Activated CD8-positive, alpha-beta memory T cell treated with anti-CD3 and anti-CD28 coated beads, Interleukin-2, amount 10 ng/mL, durations not matched to agents 7 days and 5 days (primary cell): ENCODE data around the gene METTL1. TPM values are rescaled to one million over a fixed set of nuclear protein-coding genes. Genes with fewer than 3 reads are reported as not detected.

Experiments
- ATAC-seq: fragments of 150-1000 bp; cut with Tn5 transposase; one replicate; pipeline ENCODE4 v1.10.0; 2021; ENCODE audit warnings: moderate library complexity
- CTCF ChIA-PET: fragments of 350-600 bp; sonication (Branson Sonifier 250); formaldehyde crosslinking; loops from one replicate; lab custom pipeline; 2021; ENCODE audit warnings: antibody characterized with exemption; lab: Charles Lee
- DNase-seq: peaks from one replicate; pipeline ENCODE4 v3.0.0-alpha.2; 2020
- H3K27ac Mint-ChIP-seq: one replicate; pipeline ENCODE4 v1.8.0; 2021; ENCODE audit warnings: mild to moderate bottlenecking, mixed read lengths
- H3K27me3 Mint-ChIP-seq: one replicate; pipeline ENCODE4 v1.8.0; 2021; ENCODE audit warnings: mixed read lengths
- H3K36me3 Mint-ChIP-seq: one replicate; pipeline ENCODE4 v1.8.0; 2021; ENCODE audit warnings: mild to moderate bottlenecking, mixed read lengths
- H3K4me1 Mint-ChIP-seq: one replicate; pipeline ENCODE4 v1.8.0; 2021; ENCODE audit warnings: mixed read lengths
- H3K4me3 Mint-ChIP-seq: one replicate; pipeline ENCODE4 v1.8.0; 2021; ENCODE audit warnings: mild to moderate bottlenecking, moderate library complexity, mixed read lengths
- H3K9me3 Mint-ChIP-seq: one replicate; pipeline ENCODE4 v1.8.0; 2022; ENCODE audit warnings: low read depth, mixed read lengths
- total RNA-seq, 2 experiments: library from RNA; stranded (reverse); gene quantifications; one replicate each; pipeline ENCODE4 v1.2.3, GENCODE V29; 2021

Gene METTL1
- total RNA-seq, 2 experiments from 2014 or later, result 22.1 to 32.1 TPM

- Mint-ChIP-seq H3K4me3 (peak within 1 kb of the TSS; percentile 82), H3K27ac (peak within 1 kb of the TSS; percentile 81), H3K4me1 (peaks cover 56% of the 10 kb centered on the region), H3K27me3 (no peaks in the 10 kb centered on the region), H3K36me3 (peaks cover 25% of the 10 kb centered on the region), H3K9me3 (no peaks in the 10 kb centered on the region)
- DNase-seq, result peak; percentile 90
- ATAC-seq, result peak; percentile 49
- CTCF ChIA-PET, result interaction anchor here (1.1 to 3.5 kb wide), 5 partner anchors 9 to 149 kb away, joined by 4 to 48 read pairs (median 10); partner anchors contain the start of genes CYP27B1 and TSPAN31
Measured at GRCh38 chr12:57754411-57755193, 17.3 kb downstream of the METTL1 start, which contains the start of gene MARCHF9. Gene MARCHF9 (plus strand): TSS chr12:57755103. CDS start chr12:57755529, 426 bp downstream.

GRCh38 chr12:57753756-57754337 is 18.1 kb downstream of the METTL1 start:
- CTCF ChIA-PET, result interaction anchor here (1.1 to 3.5 kb wide), 4 partner anchors 9 to 150 kb away, joined by 4 to 37 read pairs (median 8); partner anchors contain the start of gene TSPAN31
- H3K9me3 Mint-ChIP-seq, result no peaks in the 10 kb centered on the region
- ATAC-seq (no peak), DNase-seq (no peak)
- H3K36me3 Mint-ChIP-seq, result peaks cover 29% of the 10 kb centered on the region
- H3K27me3 Mint-ChIP-seq, result no peaks in the 10 kb centered on the region
- H3K4me3 Mint-ChIP-seq, result peak overlapping the region; percentile 82
- H3K4me1 Mint-ChIP-seq, result peaks cover 55% of the 10 kb centered on the region
- H3K27ac Mint-ChIP-seq, result peak overlapping the region; percentile 81

GRCh38 chr12:57752668-57753000 is 19.3 kb downstream of the METTL1 start:
- Mint-ChIP-seq H3K4me3 (peak overlapping the region; percentile 93), H3K9me3 (no peaks in the 10 kb centered on the region), H3K27me3 (no peaks in the 10 kb centered on the region), H3K27ac (peak overlapping the region; percentile 87), H3K4me1 (peaks cover 55% of the 10 kb centered on the region), H3K36me3 (peaks cover 28% of the 10 kb centered on the region)
- DNase-seq, result no peak
- no peak for ATAC-seq
- CTCF ChIA-PET, result interaction anchor here (0.9 to 1.2 kb wide), 2 partner anchors 27 to 31 kb away, joined by 3 read pairs; no protein-coding TSS in a partner anchor

GRCh38 chr12:57751788-57752667 is 19.9 kb downstream of the METTL1 start, which contains the start of gene CDK4:
Gene CDK4 (minus strand): TSS chr12:57752310. CDS start chr12:57751717, 593 bp downstream.
- H3K4me3 Mint-ChIP-seq, result peak within 1 kb of the TSS; percentile 93
- H3K27ac Mint-ChIP-seq, result peak within 1 kb of the TSS; percentile 87
- H3K36me3 Mint-ChIP-seq, result peaks cover 32% of the 10 kb centered on the region
- CTCF ChIA-PET, result interaction anchor here (0.9 to 1.2 kb wide), 2 partner anchors 28 to 31 kb away, joined by 3 read pairs; no protein-coding TSS in a partner anchor
- H3K4me1 Mint-ChIP-seq, result peaks cover 54% of the 10 kb centered on the region
- H3K9me3 Mint-ChIP-seq, result no peaks in the 10 kb centered on the region
- DNase-seq (peak; percentile 100), ATAC-seq (peak; percentile 79)
- H3K27me3 Mint-ChIP-seq, result no peaks in the 10 kb centered on the region

- no peaks in the 10 kb centered on the region for H3K9me3 Mint-ChIP-seq
Measured at GRCh38 chr12:57751432-57751787, 20.5 kb downstream of the METTL1 start.

GRCh38 chr12:57750561-57751431 is 21.1 kb downstream of the METTL1 start:
- Mint-ChIP-seq H3K4me3 (peak overlapping the region; percentile 93), H3K4me1 (peaks cover 51% of the 10 kb centered on the region), H3K36me3 (peaks cover 31% of the 10 kb centered on the region), H3K27ac (peak overlapping the region; percentile 87), H3K9me3 (no peaks in the 10 kb centered on the region), H3K27me3 (no peaks in the 10 kb centered on the region)
- ATAC-seq (no peak), DNase-seq (no peak)
- CTCF ChIA-PET, result interaction anchor here (1.4 to 2.4 kb wide), 2 partner anchors 9 kb away, joined by 5 to 8 read pairs; no protein-coding TSS in a partner anchor

More at GRCh38 chr12:57751432-57751787, 20.5 kb downstream of the METTL1 start:
- CTCF ChIA-PET, result interaction anchor here (1.2 kb wide), 1 partner anchor 32 kb away, joined by 3 read pairs; no protein-coding TSS in a partner anchor
- Mint-ChIP-seq H3K36me3 (peaks cover 31% of the 10 kb centered on the region), H3K4me3 (peak overlapping the region; percentile 93), H3K27me3 (no peaks in the 10 kb centered on the region), H3K27ac (peak overlapping the region; percentile 87), H3K4me1 (peaks cover 49% of the 10 kb centered on the region)
- no peak for ATAC-seq
- no peak for DNase-seq

GRCh38 chr12:57749061-57749460 is 22.8 kb downstream of the METTL1 start:
- Mint-ChIP-seq H3K4me3 (no peak overlapping the region), H3K27ac (no peak overlapping the region), H3K9me3 (no peaks in the 10 kb centered on the region), H3K4me1 (peaks cover 58% of the 10 kb centered on the region), H3K36me3 (peaks cover 30% of the 10 kb centered on the region), H3K27me3 (no peaks in the 10 kb centered on the region)
- DNase-seq, result no peak
- CTCF ChIA-PET, result interaction anchor here (1.8 to 2.4 kb wide), 2 partner anchors 8 to 10 kb away, joined by 5 to 8 read pairs; no protein-coding TSS in a partner anchor
- ATAC-seq, result no peak

GRCh38 chr12:57746025-57746424 is 25.9 kb downstream of the METTL1 start:
- CTCF ChIA-PET, result interaction anchor here (2.0 to 2.2 kb wide), 2 partner anchors 11 to 15 kb away, joined by 6 to 17 read pairs; no protein-coding TSS in a partner anchor
- peaks cover 50% of the 10 kb centered on the region for H3K4me1 Mint-ChIP-seq
- no peak for DNase-seq
- H3K9me3 Mint-ChIP-seq, result no peaks in the 10 kb centered on the region
- peak overlapping the region; percentile 85 for H3K4me3 Mint-ChIP-seq
- H3K36me3 Mint-ChIP-seq, result peaks cover 25% of the 10 kb centered on the region
- no peak for ATAC-seq
- no peaks in the 10 kb centered on the region for H3K27me3 Mint-ChIP-seq
- peak overlapping the region; percentile 95 for H3K27ac Mint-ChIP-seq

GRCh38 chr12:57745485-57745881 is 26.4 kb downstream of the METTL1 start:
- CTCF ChIA-PET, result interaction anchor here (1.2 to 2.2 kb wide), 4 partner anchors 11 to 282 kb away, joined by 3 to 17 read pairs (median 6); no protein-coding TSS in a partner anchor
- no peaks in the 10 kb centered on the region for H3K9me3 Mint-ChIP-seq
- H3K36me3 Mint-ChIP-seq, result peaks cover 20% of the 10 kb centered on the region
- H3K4me3 Mint-ChIP-seq, result peak overlapping the region; percentile 85
- peaks cover 50% of the 10 kb centered on the region for H3K4me1 Mint-ChIP-seq
- ATAC-seq, result no peak
- H3K27ac Mint-ChIP-seq, result peak overlapping the region; percentile 95
- no peaks in the 10 kb centered on the region for H3K27me3 Mint-ChIP-seq
- no peak for DNase-seq

- DNase-seq (peak; percentile 98), ATAC-seq (peak; percentile 83)
- H3K36me3 Mint-ChIP-seq, result peaks cover 15% of the 10 kb centered on the region
- H3K9me3 Mint-ChIP-seq, result no peaks in the 10 kb centered on the region
- peak within 1 kb of the TSS; percentile 85 for H3K4me3 Mint-ChIP-seq
- peak within 1 kb of the TSS; percentile 95 for H3K27ac Mint-ChIP-seq
- CTCF ChIA-PET, result interaction anchor here (1.2 to 2.2 kb wide), 6 partner anchors 9 to 281 kb away, joined by 3 to 17 read pairs (median 6); no protein-coding TSS in a partner anchor
- H3K4me1 Mint-ChIP-seq, result peaks cover 49% of the 10 kb centered on the region
- H3K27me3 Mint-ChIP-seq, result no peaks in the 10 kb centered on the region
Measured at GRCh38 chr12:57744777-57745484, 27.0 kb downstream of the METTL1 start, which contains the start of gene TSPAN31. Gene TSPAN31 (plus strand): TSS chr12:57745039. CDS start chr12:57745155, 116 bp downstream.

GRCh38 chr12:57744194-57744776 is 27.6 kb downstream of the METTL1 start:
- Mint-ChIP-seq H3K4me1 (peaks cover 55% of the 10 kb centered on the region), H3K4me3 (peak overlapping the region; percentile 85), H3K36me3 (peaks cover 16% of the 10 kb centered on the region), H3K27me3 (no peaks in the 10 kb centered on the region), H3K27ac (peak overlapping the region; percentile 95), H3K9me3 (no peaks in the 10 kb centered on the region)
- peak; percentile 47 for ATAC-seq
- peak; percentile 89 for DNase-seq
- CTCF ChIA-PET, result interaction anchor here (1.2 to 2.2 kb wide), 7 partner anchors 10 to 281 kb away, joined by 3 to 17 read pairs (median 5); no protein-coding TSS in a partner anchor
